Thyroid gland (tissue), 4 donors: ENCODE results near the gene RNF31.

Experiments used
- CTCF ChIP-seq, 6 experiments: fragments of 200-600 bp in 3 of 6; fragments of 450-650 bp in 3 of 6; sonication (generic) in 3 of 6; IDR thresholded peaks; one replicate each; pipeline ENCODE4 v1.5.1; 2016 to 2019; ENCODE audit warnings: antibody characterized with exemption in 6 of 6, mild to moderate bottlenecking in 2 of 6, inconsistent platforms in 1 of 6, moderate library complexity in 1 of 6
- POLR2A ChIP-seq, 2 donors: fragments of 450-650 bp; IDR thresholded peaks; one replicate each; pipeline ENCODE4 v1.6.1; 2017; ENCODE audit warnings: antibody characterized with exemption in 2 of 2, mild to moderate bottlenecking in 2 of 2, moderate library complexity in 1 of 2

- TF ChIP-seq CTCF (IDR thresholded peaks at IDR 0.05): no peak
- no peak for TF ChIP-seq POLR2A (IDR thresholded peaks at IDR 0.05)
Measured at GRCh38 chr14:24113379-24113800, 33.9 kb upstream of the RNF31 start.
